Sigmoid colon (tissue), 7 donors: Measurements from ENCODE around the gene PKP1. TPM values are rescaled to one million over a fixed set of nuclear protein-coding genes. Genes with fewer than 3 reads are reported as not detected.

Experiments used
- DNase-seq: peaks from one replicate; pipeline ENCODE4 v3.0.0-alpha.2; 2019
- H3K27ac ChIP-seq, 4 donors: fragments of 200-600 bp; sonication (generic); one replicate each; pipeline ENCODE4 v1.5.1; 2016 to 2019; ENCODE audit warnings: mild to moderate bottlenecking in 1 of 4
- H3K27me3 ChIP-seq, 3 donors: fragments of 200-600 bp; sonication (generic); one replicate each; pipeline ENCODE4 v1.5.1; 2019; ENCODE audit warnings: mild to moderate bottlenecking in 1 of 3
- H3K36me3 ChIP-seq, 4 donors: fragments of 200-600 bp; sonication (generic); one replicate each; pipeline ENCODE4 v1.5.1; 2016 to 2019
- H3K4me1 ChIP-seq, 4 donors: fragments of 200-600 bp; sonication (generic); one replicate each; pipeline ENCODE4 v1.5.1; 2017 to 2019
- H3K4me3 ChIP-seq, 4 donors: fragments of 200-600 bp; sonication (generic); one replicate each; pipeline ENCODE4 v1.5.1; 2017 to 2019; ENCODE audit warnings: mild to moderate bottlenecking in 2 of 4, moderate library complexity in 1 of 4
- H3K9me3 ChIP-seq, 4 donors: fragments of 200-600 bp in 3 of 4; sonication (generic) in 3 of 4; one replicate each; pipeline versions ENCODE4 v1.5.1 to v1.6.1; 2013 to 2019
- CTCF ChIP-seq, 4 experiments: fragments of 450-650 bp in 3 of 4; fragments of 200-600 bp in 1 of 4; IDR thresholded peaks; one replicate each; pipeline ENCODE4 v1.5.1; 2016 to 2019; ENCODE audit warnings: antibody characterized with exemption in 4 of 4, mild to moderate bottlenecking in 3 of 4, moderate library complexity in 2 of 4
- EP300 ChIP-seq, 4 donors: sonication (generic); formaldehyde crosslinking; IDR thresholded peaks; one replicate each; pipeline ENCODE4 v1.6.1; 2017; ENCODE audit warnings: antibody characterized with exemption in 4 of 4
- POLR2A ChIP-seq, 2 donors: fragments of 450-650 bp; IDR thresholded peaks; one replicate each; pipeline ENCODE4 v1.6.1; 2016; ENCODE audit warnings: antibody characterized with exemption in 2 of 2, mild to moderate bottlenecking in 2 of 2, moderate library complexity in 2 of 2
- POLR2AphosphoS5 ChIP-seq, 4 donors: sonication (generic); formaldehyde crosslinking; IDR thresholded peaks; one replicate each; pipeline ENCODE4 v1.6.1; 2017; ENCODE audit warnings: antibody characterized with exemption in 4 of 4
- WGBS, 2 donors: extraction: QIAGEN DNeasy Blood & Tissue Kit; methylation state at CpG; one replicate each; pipeline ENCODE4 v1.1.7; 2013; 5-methylcytosine and 5-hydroxymethylcytosine counted together
- intact Hi-C: fragments of 100-400 bp; cut with DNase I; formaldehyde crosslinking; loops from one replicate; pipeline ENCODE4 v1.15.1; 2023
- polyA plus RNA-seq, 3 donors: library from polyadenylated mRNA; stranded (reverse); fragments of 200-250 nt; gene quantifications; one replicate each; pipeline ENCODE4 v1.2.3, GENCODE V29; 2013
- total RNA-seq, 4 donors: library from RNA; depleted of rRNA; stranded (reverse); fragments of >200 nt; gene quantifications; one replicate each; pipeline ENCODE4 v1.1.0, GENCODE V29; 2016
- donor health status: healthy with polysubstance abuse.
- donor health status: Bipolar disorder and iron deficiency.
- donor health status: healthy.

The PKP1 gene
- total and polyA plus RNA-seq, 7 donors = under 0.01 to 0.60 (median 0.16) TPM; not detected in 2

- intact Hi-C loops = no loop called here
- no peak for DNase-seq
- TF ChIP-seq CTCF (IDR thresholded peaks at IDR 0.05) = no peak
- Histone ChIP-seq H3K9me3 (no peaks in the 10 kb centered on the region), H3K27me3 (no peaks in the 10 kb centered on the region), H3K4me1 (no peaks in the 10 kb centered on the region), H3K36me3 (no peaks in the 10 kb centered on the region), H3K27ac (no peak overlapping the region), H3K4me3 (no peak overlapping the region)
- 79 to 88% methylated on average over 18 of the region's 18 CpGs for WGBS, 2 donors
Measured at GRCh38 chr1:201359031-201359872, 75.9 kb downstream of the PKP1 start.

- Histone ChIP-seq H3K27ac (no peak overlapping the region), H3K27me3 (no peaks in the 10 kb centered on the region), H3K36me3 (no peaks in the 10 kb centered on the region), H3K9me3 (no peaks in the 10 kb centered on the region), H3K4me1 (no peaks in the 10 kb centered on the region), H3K4me3 (no peak overlapping the region)
- intact Hi-C loops = no loop called here
- no peak for DNase-seq
- TF ChIP-seq EP300 (IDR thresholded peaks at IDR 0.05) = no peak
- TF ChIP-seq POLR2AphosphoS5 (IDR thresholded peaks at IDR 0.05) = no peak
- TF ChIP-seq CTCF (IDR thresholded peaks at IDR 0.05) = no peak
- 89 to 92% methylated on average over 2 of the region's 2 CpGs for WGBS, 2 donors
Measured at GRCh38 chr1:201359873-201360210, 76.5 kb downstream of the PKP1 start.

GRCh38 chr1:201360486-201360885, 77.2 kb downstream of the PKP1 start:
- Histone ChIP-seq H3K27me3 (no peaks in the 10 kb centered on the region), H3K4me1 (no peaks in the 10 kb centered on the region), H3K36me3 (no peaks in the 10 kb centered on the region), H3K27ac (no peak overlapping the region), H3K9me3 (no peaks in the 10 kb centered on the region), H3K4me3 (no peak overlapping the region)
- intact Hi-C loops = no loop called here
- WGBS, 2 donors = 73 to 86% methylated on average over 7 of the region's 7 CpGs
- TF ChIP-seq POLR2A (IDR thresholded peaks at IDR 0.05) = no peak
- TF ChIP-seq EP300 (IDR thresholded peaks at IDR 0.05) = no peak
- no peak for TF ChIP-seq CTCF (IDR thresholded peaks at IDR 0.05)
- TF ChIP-seq POLR2AphosphoS5 (IDR thresholded peaks at IDR 0.05) = no peak
- DNase-seq = no peak

GRCh38 chr1:201360901-201361651, 77.8 kb downstream of the PKP1 start:
- H3K4me3 ChIP-seq = no peak overlapping the region
- no peak overlapping the region for H3K27ac ChIP-seq
- no peaks in the 10 kb centered on the region for H3K9me3 ChIP-seq
- TF ChIP-seq POLR2AphosphoS5 (IDR thresholded peaks at IDR 0.05) = no peak
- TF ChIP-seq CTCF (IDR thresholded peaks at IDR 0.05) = no peak
- TF ChIP-seq EP300 (IDR thresholded peaks at IDR 0.05) = no peak
- no peak for DNase-seq
- H3K27me3 ChIP-seq = no peaks in the 10 kb centered on the region
- intact Hi-C loops = loop anchor here (1.0 kb wide), 1 partner anchor 107 kb away; no protein-coding TSS in a partner anchor
- no peaks in the 10 kb centered on the region for H3K36me3 ChIP-seq
- 76 to 84% methylated on average over 15 of the region's 15 CpGs for WGBS, 2 donors
- no peaks in the 10 kb centered on the region for H3K4me1 ChIP-seq
